Choroid plexus epithelial cell (primary cell): ENCODE results near the gene UNK.
"Not testable (repeated sequence)": the region's sequence is repeated elsewhere in the genome, so short reads cannot be mapped to it uniquely, and the experiment has no call there.

Experiments
- DNase-seq: peaks from one replicate; pipeline ENCODE4 v3.0.0-alpha.2; 2010; ENCODE audit warnings: low read depth
- H3K4me3 ChIP-seq: 2 replicates; pipeline ENCODE4 v1.5.1; 2011; ENCODE audit warnings: low read depth, mild to moderate bottlenecking, control low read depth, low read length, moderate library complexity
- CTCF ChIP-seq: conservative IDR thresholded peaks from 2 replicates; pipeline ENCODE4 v1.5.1; 2011; ENCODE audit warnings: low read depth, mild to moderate bottlenecking, control low read depth, inconsistent platforms, low read length, moderate library complexity

Gene UNK

GRCh38 chr17:75854101-75854748, 69.6 kb downstream of the UNK start:
- peak overlapping the region; percentile 69 for H3K4me3 ChIP-seq
- TF ChIP-seq CTCF = no peak
- DNase-seq = peak; percentile 75

- peak overlapping the region; percentile 69 for H3K4me3 ChIP-seq
- TF ChIP-seq CTCF = no peak
- DNase-seq = no peak
These were observed 70.3 kb downstream of the UNK start for GRCh38 chr17:75854881-75855309.

- peak within 1 kb of the TSS; percentile 77 for H3K4me3 ChIP-seq
- peak; percentile 100 for DNase-seq
- TF ChIP-seq CTCF = peak; percentile 12
These were observed 70.9 kb downstream of the UNK start, which contains the start of gene WBP2 for GRCh38 chr17:75855310-75856061. Gene WBP2 (minus strand): TSS chr17:75855335. CDS start chr17:75855297, 38 bp downstream.

GRCh38 chr17:75856062-75856756, 71.6 kb downstream of the UNK start:
- peak overlapping the region; percentile 77 for H3K4me3 ChIP-seq
- no peak for TF ChIP-seq CTCF
- peak; percentile 46 for DNase-seq

GRCh38 chr17:75859358-75859757, 74.8 kb downstream of the UNK start:
- DNase-seq, H3K4me3 ChIP-seq: not testable (repeated sequence)

- no peak overlapping the region for H3K4me3 ChIP-seq
- DNase-seq = no peak
- TF ChIP-seq CTCF = no peak
These were observed 77.3 kb downstream of the UNK start for GRCh38 chr17:75861927-75862317.

GRCh38 chr17:75864448-75864871, 79.9 kb downstream of the UNK start:
- DNase-seq = peak; percentile 97
- H3K4me3 ChIP-seq = no peak overlapping the region
- TF ChIP-seq CTCF = no peak

- DNase-seq = not testable (repeated sequence)
These were observed 80.3 kb downstream of the UNK start for GRCh38 chr17:75864887-75865286.

GRCh38 chr17:75865404-75866188, 81.0 kb downstream of the UNK start:
- H3K4me3 ChIP-seq, DNase-seq: not testable (repeated sequence)

More at GRCh38 chr17:75864887-75865286, 80.3 kb downstream of the UNK start:
- H3K4me3 ChIP-seq = not testable (repeated sequence)

GRCh38 chr17:75868730-75869281, 84.2 kb downstream of the UNK start:
- H3K4me3 ChIP-seq, DNase-seq: not testable (repeated sequence)
